ENCODE results near the gene SKIDA1.

The SKIDA1 gene

DNA sequence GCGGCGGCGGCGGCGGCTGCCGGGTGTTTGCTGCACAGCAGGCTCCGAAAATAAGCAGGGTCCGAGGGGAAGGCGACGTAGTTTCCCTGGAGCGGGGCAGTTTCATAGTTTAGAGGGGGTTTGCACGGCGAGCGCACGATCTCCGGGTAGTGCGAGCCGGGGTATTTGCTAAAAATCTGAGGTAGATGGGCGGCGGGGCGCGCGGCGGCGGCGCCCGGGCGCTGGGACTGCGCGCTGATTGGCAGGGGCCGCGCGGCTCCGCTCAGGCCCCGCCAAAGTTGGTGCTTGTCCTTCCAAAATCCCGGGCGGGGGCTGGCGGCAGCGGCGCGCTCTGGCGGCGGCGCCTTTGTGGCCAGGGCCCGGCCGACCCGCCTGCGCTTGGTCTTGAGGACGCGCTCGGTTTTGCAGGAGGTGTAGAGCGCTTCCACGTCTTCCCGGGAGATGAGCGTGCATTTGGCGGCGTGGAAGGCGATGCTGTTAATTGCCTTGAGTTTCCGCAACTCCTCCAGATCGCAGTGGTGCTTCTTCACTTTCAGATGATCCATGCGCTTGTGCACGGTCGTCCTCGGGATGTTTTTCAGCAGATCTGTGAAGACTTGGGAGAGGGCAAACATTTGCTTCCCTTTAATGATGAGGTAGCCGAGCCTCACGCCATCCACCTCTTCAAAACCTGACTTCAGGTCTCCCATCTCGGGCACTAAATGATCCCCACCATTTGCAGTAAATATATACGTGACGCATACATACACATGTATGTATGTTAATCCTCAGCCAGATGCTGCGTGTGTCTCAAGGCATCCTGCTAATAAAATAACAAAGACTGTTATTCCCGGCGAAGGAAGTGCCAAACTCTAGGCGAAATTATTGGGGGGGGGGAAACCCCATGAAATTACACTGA is 8.1 kb downstream of the SKIDA1 start (continued):
- TF ChIP-seq, protein P1, sequence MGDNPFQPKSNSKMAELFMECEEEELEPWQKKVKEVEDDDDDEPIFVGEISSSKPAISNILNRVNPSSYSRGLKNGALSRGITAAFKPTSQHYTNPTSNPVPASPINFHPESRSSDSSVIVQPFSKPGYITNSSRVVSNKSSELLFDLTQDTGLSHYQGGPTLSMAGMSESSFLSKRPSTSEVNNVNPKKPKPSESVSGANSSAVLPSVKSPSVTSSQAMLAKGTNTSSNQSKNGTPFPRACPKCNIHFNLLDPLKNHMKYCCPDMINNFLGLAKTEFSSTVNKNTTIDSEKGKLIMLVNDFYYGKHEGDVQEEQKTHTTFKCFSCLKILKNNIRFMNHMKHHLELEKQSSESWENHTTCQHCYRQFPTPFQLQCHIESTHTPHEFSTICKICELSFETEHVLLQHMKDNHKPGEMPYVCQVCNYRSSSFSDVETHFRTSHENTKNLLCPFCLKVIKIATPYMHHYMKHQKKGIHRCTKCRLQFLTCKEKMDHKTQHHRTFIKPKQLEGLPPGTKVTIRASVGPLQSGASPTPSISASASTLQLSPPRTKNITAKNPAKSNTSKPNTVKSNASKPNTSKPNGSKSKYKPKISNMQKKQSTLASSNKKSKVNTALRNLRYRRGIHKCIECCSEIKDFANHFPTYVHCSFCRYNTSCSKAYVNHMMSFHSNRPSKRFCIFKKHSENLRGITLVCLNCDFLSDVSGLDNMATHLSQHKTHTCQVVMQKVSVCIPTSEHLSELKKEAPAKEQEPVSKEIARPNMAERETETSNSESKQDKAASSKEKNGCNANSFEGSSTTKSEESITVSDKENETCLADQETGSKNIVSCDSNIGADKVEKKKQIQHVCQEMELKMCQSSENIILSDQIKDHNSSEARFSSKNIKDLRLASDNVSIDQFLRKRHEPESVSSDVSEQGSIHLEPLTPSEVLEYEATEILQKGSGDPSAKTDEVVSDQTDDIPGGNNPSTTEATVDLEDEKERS (tag by site-specific recombination; IDR thresholded peaks at IDR 0.05): no peak
- TF ChIP-seq RBAK (tag by site-specific recombination; IDR thresholded peaks at IDR 0.05): no peak
- no peak for TF ChIP-seq ZNF585B (tag by site-specific recombination; IDR thresholded peaks at IDR 0.05)
- peak; percentile 85; the same call in 1 of the 2 replicates for TF ChIP-seq ZSCAN16 (tag by site-specific recombination; IDR thresholded peaks at IDR 0.05)
- TF ChIP-seq TCF7L2 (IDR thresholded peaks at IDR 0.05; ENCODE audit: borderline replicate concordance, low read depth, low read length): peak; percentile 75; the same call in 1 of the 2 replicates
- TF ChIP-seq, protein P2, sequence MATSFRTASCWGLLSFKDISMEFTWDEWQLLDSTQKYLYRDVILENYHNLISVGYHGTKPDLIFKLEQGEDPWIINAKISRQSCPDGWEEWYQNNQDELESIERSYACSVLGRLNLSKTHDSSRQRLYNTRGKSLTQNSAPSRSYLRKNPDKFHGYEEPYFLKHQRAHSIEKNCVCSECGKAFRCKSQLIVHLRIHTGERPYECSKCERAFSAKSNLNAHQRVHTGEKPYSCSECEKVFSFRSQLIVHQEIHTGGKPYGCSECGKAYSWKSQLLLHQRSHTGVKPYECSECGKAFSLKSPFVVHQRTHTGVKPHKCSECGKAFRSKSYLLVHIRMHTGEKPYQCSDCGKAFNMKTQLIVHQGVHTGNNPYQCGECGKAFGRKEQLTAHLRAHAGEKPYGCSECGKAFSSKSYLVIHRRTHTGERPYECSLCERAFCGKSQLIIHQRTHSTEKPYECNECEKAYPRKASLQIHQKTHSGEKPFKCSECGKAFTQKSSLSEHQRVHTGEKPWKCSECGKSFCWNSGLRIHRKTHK (tag by site-specific recombination; IDR thresholded peaks at IDR 0.05): no peak
- TF ChIP-seq, protein P3, sequence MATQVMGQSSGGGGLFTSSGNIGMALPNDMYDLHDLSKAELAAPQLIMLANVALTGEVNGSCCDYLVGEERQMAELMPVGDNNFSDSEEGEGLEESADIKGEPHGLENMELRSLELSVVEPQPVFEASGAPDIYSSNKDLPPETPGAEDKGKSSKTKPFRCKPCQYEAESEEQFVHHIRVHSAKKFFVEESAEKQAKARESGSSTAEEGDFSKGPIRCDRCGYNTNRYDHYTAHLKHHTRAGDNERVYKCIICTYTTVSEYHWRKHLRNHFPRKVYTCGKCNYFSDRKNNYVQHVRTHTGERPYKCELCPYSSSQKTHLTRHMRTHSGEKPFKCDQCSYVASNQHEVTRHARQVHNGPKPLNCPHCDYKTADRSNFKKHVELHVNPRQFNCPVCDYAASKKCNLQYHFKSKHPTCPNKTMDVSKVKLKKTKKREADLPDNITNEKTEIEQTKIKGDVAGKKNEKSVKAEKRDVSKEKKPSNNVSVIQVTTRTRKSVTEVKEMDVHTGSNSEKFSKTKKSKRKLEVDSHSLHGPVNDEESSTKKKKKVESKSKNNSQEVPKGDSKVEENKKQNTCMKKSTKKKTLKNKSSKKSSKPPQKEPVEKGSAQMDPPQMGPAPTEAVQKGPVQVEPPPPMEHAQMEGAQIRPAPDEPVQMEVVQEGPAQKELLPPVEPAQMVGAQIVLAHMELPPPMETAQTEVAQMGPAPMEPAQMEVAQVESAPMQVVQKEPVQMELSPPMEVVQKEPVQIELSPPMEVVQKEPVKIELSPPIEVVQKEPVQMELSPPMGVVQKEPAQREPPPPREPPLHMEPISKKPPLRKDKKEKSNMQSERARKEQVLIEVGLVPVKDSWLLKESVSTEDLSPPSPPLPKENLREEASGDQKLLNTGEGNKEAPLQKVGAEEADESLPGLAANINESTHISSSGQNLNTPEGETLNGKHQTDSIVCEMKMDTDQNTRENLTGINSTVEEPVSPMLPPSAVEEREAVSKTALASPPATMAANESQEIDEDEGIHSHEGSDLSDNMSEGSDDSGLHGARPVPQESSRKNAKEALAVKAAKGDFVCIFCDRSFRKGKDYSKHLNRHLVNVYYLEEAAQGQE (tag by site-specific recombination; IDR thresholded peaks at IDR 0.05): no peak
- peak; percentile 82 for TF ChIP-seq ZEB2 (tag by site-specific recombination; IDR thresholded peaks at IDR 0.05)
- TF ChIP-seq, protein P4, sequence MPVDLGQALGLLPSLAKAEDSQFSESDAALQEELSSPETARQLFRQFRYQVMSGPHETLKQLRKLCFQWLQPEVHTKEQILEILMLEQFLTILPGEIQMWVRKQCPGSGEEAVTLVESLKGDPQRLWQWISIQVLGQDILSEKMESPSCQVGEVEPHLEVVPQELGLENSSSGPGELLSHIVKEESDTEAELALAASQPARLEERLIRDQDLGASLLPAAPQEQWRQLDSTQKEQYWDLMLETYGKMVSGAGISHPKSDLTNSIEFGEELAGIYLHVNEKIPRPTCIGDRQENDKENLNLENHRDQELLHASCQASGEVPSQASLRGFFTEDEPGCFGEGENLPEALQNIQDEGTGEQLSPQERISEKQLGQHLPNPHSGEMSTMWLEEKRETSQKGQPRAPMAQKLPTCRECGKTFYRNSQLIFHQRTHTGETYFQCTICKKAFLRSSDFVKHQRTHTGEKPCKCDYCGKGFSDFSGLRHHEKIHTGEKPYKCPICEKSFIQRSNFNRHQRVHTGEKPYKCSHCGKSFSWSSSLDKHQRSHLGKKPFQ (tag by site-specific recombination; IDR thresholded peaks at IDR 0.05): no peak
- TF ChIP-seq, protein P5, sequence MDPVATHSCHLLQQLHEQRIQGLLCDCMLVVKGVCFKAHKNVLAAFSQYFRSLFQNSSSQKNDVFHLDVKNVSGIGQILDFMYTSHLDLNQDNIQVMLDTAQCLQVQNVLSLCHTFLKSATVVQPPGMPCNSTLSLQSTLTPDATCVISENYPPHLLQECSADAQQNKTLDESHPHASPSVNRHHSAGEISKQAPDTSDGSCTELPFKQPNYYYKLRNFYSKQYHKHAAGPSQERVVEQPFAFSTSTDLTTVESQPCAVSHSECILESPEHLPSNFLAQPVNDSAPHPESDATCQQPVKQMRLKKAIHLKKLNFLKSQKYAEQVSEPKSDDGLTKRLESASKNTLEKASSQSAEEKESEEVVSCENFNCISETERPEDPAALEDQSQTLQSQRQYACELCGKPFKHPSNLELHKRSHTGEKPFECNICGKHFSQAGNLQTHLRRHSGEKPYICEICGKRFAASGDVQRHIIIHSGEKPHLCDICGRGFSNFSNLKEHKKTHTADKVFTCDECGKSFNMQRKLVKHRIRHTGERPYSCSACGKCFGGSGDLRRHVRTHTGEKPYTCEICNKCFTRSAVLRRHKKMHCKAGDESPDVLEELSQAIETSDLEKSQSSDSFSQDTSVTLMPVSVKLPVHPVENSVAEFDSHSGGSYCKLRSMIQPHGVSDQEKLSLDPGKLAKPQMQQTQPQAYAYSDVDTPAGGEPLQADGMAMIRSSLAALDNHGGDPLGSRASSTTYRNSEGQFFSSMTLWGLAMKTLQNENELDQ (tag by site-specific recombination; IDR thresholded peaks at IDR 0.05; ENCODE audit: low read depth): no peak
